ENCODE measurements around the gene XXYLT1. TPM values are rescaled to one million over a fixed set of nuclear protein-coding genes. Genes with fewer than 3 reads are reported as not detected.

The XXYLT1 gene
- total RNA-seq, 2 experiments from 2014 or later, result 17.2 to 19.6 TPM

GRCh38 chr3:195238586-195239118, 32.3 kb downstream of the XXYLT1 start:
- H3K4me2 ChIP-seq (ENCODE audit: low read length), result no peak overlapping the region
- no TSS peak for BruUV-seq (replicated peaks)
- H2AFZ ChIP-seq (ENCODE audit: low read length), result no peak overlapping the region
- peaks cover 11% of the 10 kb centered on the region for H3K36me3 ChIP-seq (ENCODE audit: insufficient read depth, low read length)
- H4K20me1 ChIP-seq (ENCODE audit: insufficient read depth, low read length), result no peaks in the 10 kb centered on the region
- H3K9me3 ChIP-seq (ENCODE audit: low read length), result no peaks in the 10 kb centered on the region
- no peaks in the 10 kb centered on the region for H3K4me1 ChIP-seq (ENCODE audit: insufficient read depth, low read length, poor library complexity, severe bottlenecking)
- intact Hi-C loops (cut with micrococcal nuclease; ENCODE audit: unreplicated experiment), result no loop called here
- H3K27ac ChIP-seq (ENCODE audit: low read depth, low read length, poor library complexity, severe bottlenecking), result no peak overlapping the region
- TF ChIP-seq CTCF (conservative IDR thresholded peaks at IDR 0.05; ENCODE audit: low read length), result no peak
- no peak for TF ChIP-seq EZH2phosphoT487 (IDR thresholded peaks at IDR 0.05; ENCODE audit: borderline replicate concordance, low read depth, low read length)
- no peak overlapping the region for H3K4me3 ChIP-seq (ENCODE audit: low read depth, low read length, poor library complexity, severe bottlenecking)
- no peaks in the 10 kb centered on the region for H3K9me2 ChIP-seq (ENCODE audit: insufficient read depth, low read length)
- ChIA-PET POLR2A (no interaction called here), CTCF (ENCODE audit: unreplicated experiment) (no interaction called here)
- DNase-seq (ENCODE audit: low spot score), result no peak
- H3K79me2 ChIP-seq (ENCODE audit: insufficient read depth, low read depth, low read length), result no peaks in the 10 kb centered on the region

GRCh38 chr3:195238081-195238571, 32.8 kb downstream of the XXYLT1 start:
- H3K9me3 ChIP-seq (ENCODE audit: low read length), result no peaks in the 10 kb centered on the region
- CTCF ChIA-PET (ENCODE audit: unreplicated experiment), result no interaction called here
- no peaks in the 10 kb centered on the region for H3K9me2 ChIP-seq (ENCODE audit: insufficient read depth, low read length)
- no peaks in the 10 kb centered on the region for H3K79me2 ChIP-seq (ENCODE audit: insufficient read depth, low read depth, low read length)
- H2AFZ ChIP-seq (ENCODE audit: low read length), result no peak overlapping the region
- no peak overlapping the region for H3K27ac ChIP-seq (ENCODE audit: low read depth, low read length, poor library complexity, severe bottlenecking)
- H3K4me2 ChIP-seq (ENCODE audit: low read length), result no peak overlapping the region
- intact Hi-C loops (cut with micrococcal nuclease; ENCODE audit: unreplicated experiment), result no loop called here
- BruUV-seq (replicated peaks), result no TSS peak
- H3K4me1 ChIP-seq (ENCODE audit: insufficient read depth, low read length, poor library complexity, severe bottlenecking), result no peaks in the 10 kb centered on the region
- peaks cover 11% of the 10 kb centered on the region for H3K36me3 ChIP-seq (ENCODE audit: insufficient read depth, low read length)
- no peak overlapping the region for H3K4me3 ChIP-seq (ENCODE audit: low read depth, low read length, poor library complexity, severe bottlenecking)
- H4K20me1 ChIP-seq (ENCODE audit: insufficient read depth, low read length), result no peaks in the 10 kb centered on the region
- POLR2A ChIA-PET, result no interaction called here
- DNase-seq (ENCODE audit: low spot score), result no peak
- no peak for TF ChIP-seq CTCF (conservative IDR thresholded peaks at IDR 0.05; ENCODE audit: low read length)
- TF ChIP-seq EZH2phosphoT487 (IDR thresholded peaks at IDR 0.05; ENCODE audit: borderline replicate concordance, low read depth, low read length), result no peak

GRCh38 chr3:195236801-195237570, 34.0 kb downstream of the XXYLT1 start:
- H4K20me1 ChIP-seq (ENCODE audit: insufficient read depth, low read length), result no peaks in the 10 kb centered on the region
- peaks cover 11% of the 10 kb centered on the region for H3K36me3 ChIP-seq (ENCODE audit: insufficient read depth, low read length)
- no TSS peak for BruUV-seq (replicated peaks)
- no peaks in the 10 kb centered on the region for H3K9me2 ChIP-seq (ENCODE audit: insufficient read depth, low read length)
- H3K79me2 ChIP-seq (ENCODE audit: insufficient read depth, low read depth, low read length), result no peaks in the 10 kb centered on the region
- ChIA-PET POLR2A (no interaction called here), CTCF (ENCODE audit: unreplicated experiment) (no interaction called here)
- intact Hi-C loops (cut with micrococcal nuclease; ENCODE audit: unreplicated experiment), result no loop called here
- no peaks in the 10 kb centered on the region for H3K4me1 ChIP-seq (ENCODE audit: insufficient read depth, low read length, poor library complexity, severe bottlenecking)
- H2AFZ ChIP-seq (ENCODE audit: low read length), result no peak overlapping the region
- no peak overlapping the region for H3K27ac ChIP-seq (ENCODE audit: low read depth, low read length, poor library complexity, severe bottlenecking)
- no peak for DNase-seq (ENCODE audit: low spot score)
- H3K4me3 ChIP-seq (ENCODE audit: low read depth, low read length, poor library complexity, severe bottlenecking), result no peak overlapping the region
- TF ChIP-seq CTCF (conservative IDR thresholded peaks at IDR 0.05; ENCODE audit: low read length), result no peak
- TF ChIP-seq EZH2phosphoT487 (IDR thresholded peaks at IDR 0.05; ENCODE audit: borderline replicate concordance, low read depth, low read length), result no peak
- H3K4me2 ChIP-seq (ENCODE audit: low read length), result no peak overlapping the region
- no peaks in the 10 kb centered on the region for H3K9me3 ChIP-seq (ENCODE audit: low read length)

Data from OCI-LY7 (cell line).